DLD1 (cell line): ENCODE results near the gene LSM12.

ENCODE experiments used
- in situ Hi-C: cut with HindIII; loops from 2 replicates; pipeline ENCODE4 v1.10.0; 2017; ENCODE audit warnings: low sequenced_read_pairs

LSM12 gene

GRCh38 chr17:43988301-43988700 lies 78.2 kb downstream of the LSM12 start:
- in situ Hi-C loops: no loop called here

GRCh38 chr17:43987131-43988021 lies 79.1 kb downstream of the LSM12 start:
- in situ Hi-C loops: no loop called here

DNA sequence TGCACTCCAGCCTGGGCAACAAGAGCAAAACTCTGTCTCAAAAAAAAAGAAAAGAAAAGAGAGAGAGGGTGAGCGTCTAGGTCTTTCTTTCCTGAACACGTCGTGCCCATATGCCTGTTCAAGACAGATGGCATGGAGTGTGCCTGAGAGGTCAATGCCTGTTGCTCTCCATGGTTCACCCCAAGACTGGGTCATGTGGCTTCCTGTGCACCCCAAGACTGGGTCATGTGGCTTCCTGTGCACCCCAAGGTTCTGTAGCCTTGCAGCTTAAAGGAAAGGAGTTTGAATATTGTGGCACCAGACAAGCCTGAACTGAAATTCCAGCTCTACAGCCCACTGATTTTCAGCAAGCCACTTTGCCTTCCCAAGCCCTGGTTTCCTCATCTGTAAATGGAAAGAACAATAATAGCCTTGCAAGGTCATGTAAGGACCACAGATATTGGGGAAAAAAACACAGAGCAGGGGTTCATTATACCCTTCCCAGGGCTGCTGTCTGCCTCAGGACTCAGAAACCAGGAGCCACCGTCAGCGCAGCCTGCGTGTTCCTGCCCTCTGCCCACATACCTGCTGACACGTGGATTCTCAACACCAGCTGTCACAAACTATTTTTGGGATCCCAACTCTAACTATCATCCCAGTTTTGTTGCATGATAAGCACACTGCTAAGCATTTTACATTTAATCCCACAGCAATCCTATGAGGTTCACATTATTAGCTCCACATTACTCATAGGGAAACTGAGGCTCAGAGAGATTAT lies 80.1 kb downstream of the LSM12 start:
- in situ Hi-C loops: no loop called here

DNA sequence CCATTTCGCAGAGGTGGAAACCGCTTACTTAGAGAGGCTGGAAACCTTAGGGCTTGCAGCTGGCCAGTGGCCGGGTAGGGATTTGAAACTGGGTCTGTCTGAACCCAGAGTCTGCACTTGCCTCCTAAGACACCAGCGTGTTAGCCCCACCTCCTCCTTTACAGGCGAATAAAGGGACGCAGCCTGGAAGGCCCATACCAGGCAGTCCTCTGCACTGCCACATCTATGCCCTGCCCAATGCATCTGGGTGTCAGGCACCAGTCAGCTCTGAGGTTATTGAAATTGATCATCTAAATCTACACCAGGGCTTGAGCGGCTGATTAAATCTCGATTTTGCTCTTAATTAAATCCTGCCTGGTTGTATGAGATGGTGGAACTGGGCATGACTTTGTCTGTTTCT lies 82.0 kb downstream of the LSM12 start:
- in situ Hi-C loops: no loop called here
